ENCODE data around the gene BMP6. TPM values are rescaled to one million over a fixed set of nuclear protein-coding genes. Genes with fewer than 3 reads are reported as not detected.

BMP6 gene
- total and polyA plus RNA-seq, 9 donors: 3.4 to 28.1 (median 8.3) TPM

GRCh38 chr6:7769702-7770101 is 43.8 kb downstream of the BMP6 start:
- Histone ChIP-seq H3K4me1 (ENCODE audit: insufficient read depth) (no peaks in the 10 kb centered on the region), H3K9me3 (peaks cover 0 to 4% of the 10 kb centered on the region in 2 donors), H3K27ac (no peak overlapping the region), H3K27me3 (no peaks in the 10 kb centered on the region), H3K4me3 (no peak overlapping the region), H3K36me3 (no peaks in the 10 kb centered on the region)
- no peak for DNase-seq
- intact Hi-C loops (cut with DNase I): no loop called here
- TF ChIP-seq CTCF (IDR thresholded peaks at IDR 0.05) (no peak), POLR2A (IDR thresholded peaks at IDR 0.05) (no peak), EP300 (IDR thresholded peaks at IDR 0.05) (no peak)
- 53 to 68% (median 67%) methylated on average over 3 of the region's 3 CpGs for WGBS, 3 donors

- peaks cover 0 to 4% of the 10 kb centered on the region in 2 donors for H3K9me3 ChIP-seq
- 76 to 89% (median 78%) methylated on average over 4 of the region's 4 CpGs for WGBS, 3 donors
- intact Hi-C loops (cut with DNase I): no loop called here
- DNase-seq: no peak
- no peak for TF ChIP-seq CTCF (IDR thresholded peaks at IDR 0.05)
- no peak for TF ChIP-seq POLR2A (IDR thresholded peaks at IDR 0.05)
- no peak for TF ChIP-seq EP300 (IDR thresholded peaks at IDR 0.05)
- no peaks in the 10 kb centered on the region for H3K36me3 ChIP-seq
- no peak overlapping the region for H3K27ac ChIP-seq
- H3K27me3 ChIP-seq: no peaks in the 10 kb centered on the region
- H3K4me3 ChIP-seq: no peak overlapping the region
- H3K4me1 ChIP-seq (ENCODE audit: insufficient read depth): no peaks in the 10 kb centered on the region
These were observed 44.2 kb downstream of the BMP6 start for GRCh38 chr6:7770111-7770510.

GRCh38 chr6:7770601-7771000 is 44.7 kb downstream of the BMP6 start:
- WGBS, 3 donors: 93 to 95% (median 94%) methylated on average over 3 of the region's 3 CpGs
- no peak overlapping the region for H3K27ac ChIP-seq

GRCh38 chr6:7773322-7773721 is 47.4 kb downstream of the BMP6 start:
- TF ChIP-seq EP300 (IDR thresholded peaks at IDR 0.05): no peak
- TF ChIP-seq POLR2A (IDR thresholded peaks at IDR 0.05): no peak
- no peak for TF ChIP-seq CTCF (IDR thresholded peaks at IDR 0.05)
- no peak overlapping the region for H3K27ac ChIP-seq

More at GRCh38 chr6:7770601-7771000, 44.7 kb downstream of the BMP6 start:
- H3K36me3 ChIP-seq: no peaks in the 10 kb centered on the region
- intact Hi-C loops (cut with DNase I): no loop called here
- TF ChIP-seq CTCF (IDR thresholded peaks at IDR 0.05) (no peak), EP300 (IDR thresholded peaks at IDR 0.05) (no peak), POLR2A (IDR thresholded peaks at IDR 0.05) (no peak)
- no peaks in the 10 kb centered on the region for H3K27me3 ChIP-seq
- no peak for DNase-seq
- H3K4me1 ChIP-seq (ENCODE audit: insufficient read depth): no peaks in the 10 kb centered on the region
- H3K4me3 ChIP-seq: no peak overlapping the region
- peaks cover 0 to 2% of the 10 kb centered on the region in 2 donors for H3K9me3 ChIP-seq

More at GRCh38 chr6:7773322-7773721, 47.4 kb downstream of the BMP6 start:
- DNase-seq: no peak
- Histone ChIP-seq H3K4me1 (ENCODE audit: insufficient read depth) (no peaks in the 10 kb centered on the region), H3K36me3 (no peaks in the 10 kb centered on the region), H3K9me3 (no peaks in the 10 kb centered on the region), H3K27me3 (no peaks in the 10 kb centered on the region), H3K4me3 (no peak overlapping the region)
- WGBS, 3 donors: 82 to 86% (median 84%) methylated on average over 3 of the region's 3 CpGs
- intact Hi-C loops (cut with DNase I): no loop called here

Measured in ovary (tissue), 9 donors.